Daoy (cell line): ENCODE measurements around the gene DRD3. TPM values are rescaled to one million over a fixed set of nuclear protein-coding genes. Genes with fewer than 3 reads are reported as not detected.
A peak's percentile ranks its signal among the peaks of the same experiment; 100 is the strongest.

Experiments
- DNase-seq: peaks from one replicate; pipeline ENCODE4 v3.0.0-alpha.2; 2015; ENCODE audit warnings: low read depth
- total RNA-seq: library from RNA; depleted of rRNA; stranded (reverse); fragments of >200 nt; shearing (Covaris generic); gene quantifications from 2 replicates; pipeline ENCODE4 v1.2.3, GENCODE V29; 2014

Gene DRD3
- total RNA-seq, 1 experiment from 2014 or later: not detected

GRCh38 chr3:114120211-114120610 is 58.6 kb downstream of the DRD3 start:
- DNase-seq: no peak

GRCh38 chr3:114119776-114120175 is 59.1 kb downstream of the DRD3 start:
- DNase-seq: no peak

GRCh38 chr3:114115143-114115542 is 63.7 kb downstream of the DRD3 start:
- no peak for DNase-seq

DNA sequence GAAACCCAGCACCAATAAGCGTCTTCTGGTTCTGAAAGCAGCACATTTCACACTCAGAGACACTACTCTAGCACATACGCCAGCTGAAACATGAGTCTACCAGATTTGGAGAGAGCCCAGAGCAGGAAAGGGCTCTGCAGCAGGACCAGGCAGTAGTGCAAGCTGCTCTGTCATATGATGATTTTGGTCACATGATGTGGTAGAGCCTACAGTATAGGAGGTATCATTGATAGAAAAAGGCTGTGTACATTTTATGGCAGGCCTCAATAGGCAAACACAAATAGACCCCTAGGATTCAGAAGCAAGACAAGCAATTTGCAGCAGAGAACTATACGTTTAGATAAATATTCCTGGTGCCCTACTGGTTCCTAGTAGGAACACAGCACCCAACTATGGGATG is 64.1 kb downstream of the DRD3 start:
- no peak for DNase-seq

DNA sequence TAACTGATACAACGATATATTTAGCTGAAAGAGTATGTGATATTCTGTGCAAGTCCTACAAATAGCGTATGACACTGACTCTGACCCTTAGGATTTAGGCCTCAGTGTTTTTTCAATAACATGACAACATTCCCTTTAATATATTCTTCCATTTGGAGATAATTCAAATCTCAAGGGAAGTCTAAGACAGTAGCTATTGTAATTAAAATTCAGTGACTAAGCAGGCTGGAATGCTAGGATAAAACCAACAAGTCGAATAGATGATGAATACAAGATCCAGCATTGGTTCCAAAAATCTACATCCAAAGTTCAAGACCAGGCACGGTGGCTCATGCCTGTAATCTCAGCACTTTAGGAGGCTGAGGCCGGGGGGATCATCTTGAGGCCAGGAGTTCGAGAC is 66.2 kb downstream of the DRD3 start:
- peak; percentile 29 for DNase-seq

- no peak for DNase-seq
These were observed 67.6 kb downstream of the DRD3 start for GRCh38 chr3:114111060-114111770.

- no peak for DNase-seq
These were observed 68.4 kb downstream of the DRD3 start for GRCh38 chr3:114110439-114110838.

DNA sequence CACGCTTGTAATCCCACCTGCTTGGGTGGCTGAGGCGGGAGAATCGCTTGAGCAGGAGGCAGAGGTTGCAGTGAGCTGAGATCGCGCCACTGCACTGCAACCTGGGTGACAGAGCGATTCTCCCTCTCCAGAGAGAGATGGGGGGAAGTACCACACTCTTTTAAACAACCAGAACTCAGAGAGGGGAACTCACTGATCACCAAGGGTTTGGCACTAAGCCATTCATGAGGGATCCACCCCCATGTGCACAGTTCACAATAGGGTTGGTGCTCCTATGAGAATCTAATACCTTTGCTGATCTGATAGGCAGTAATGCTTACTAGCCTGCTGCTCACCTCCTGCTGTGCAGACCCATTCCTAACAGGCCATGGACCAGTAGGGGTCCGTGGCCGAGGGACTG is 70.7 kb downstream of the DRD3 start:
- DNase-seq: no peak

- DNase-seq: no peak
These were observed 74.4 kb downstream of the DRD3 start for GRCh38 chr3:114104414-114104813.

- DNase-seq: no peak
These were observed 75.0 kb downstream of the DRD3 start for GRCh38 chr3:114103858-114104257.

DNA sequence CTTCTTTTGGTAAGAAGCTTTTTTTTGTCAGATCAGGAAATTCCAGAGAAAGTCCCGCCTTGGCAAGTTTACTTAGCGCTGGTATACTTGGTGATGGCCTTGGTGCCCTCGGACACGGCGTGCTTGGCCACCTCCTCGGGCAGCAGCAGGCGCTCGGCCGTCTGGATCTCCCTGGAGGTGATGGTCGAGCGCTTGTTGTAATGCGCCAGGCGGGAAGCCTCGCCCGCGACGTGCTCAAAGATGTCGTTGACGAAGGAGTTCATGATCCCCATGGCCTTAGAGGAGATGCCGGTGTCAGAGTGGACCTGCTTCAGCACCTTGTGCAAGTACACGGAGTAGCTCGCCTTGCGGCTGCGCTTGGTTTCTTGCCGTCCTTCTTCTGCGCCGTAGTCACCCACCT is 75.7 kb downstream of the DRD3 start:
- DNase-seq: no peak

GRCh38 chr3:114101101-114101500 is 77.8 kb downstream of the DRD3 start:
- DNase-seq: no peak

DNA sequence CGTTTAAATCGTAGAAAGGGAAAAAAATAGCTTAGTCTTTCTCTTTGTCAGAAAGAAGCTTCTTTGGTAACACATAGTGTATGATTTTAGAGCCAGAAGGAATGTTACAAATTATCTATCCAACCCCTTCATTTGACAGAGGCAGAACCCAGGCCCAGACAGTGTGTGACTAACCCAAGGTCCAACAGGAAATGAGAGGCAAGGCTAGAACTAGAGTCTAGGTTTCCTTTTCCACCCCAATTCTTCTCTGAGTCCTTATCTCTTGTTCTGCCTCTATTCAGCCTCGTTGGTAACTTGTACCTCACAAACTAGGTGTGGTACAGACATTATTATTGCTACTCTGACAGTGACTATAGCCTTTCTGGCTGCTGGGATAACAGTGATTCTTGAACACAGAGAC is 83.1 kb downstream of the DRD3 start:
- no peak for DNase-seq

DNA sequence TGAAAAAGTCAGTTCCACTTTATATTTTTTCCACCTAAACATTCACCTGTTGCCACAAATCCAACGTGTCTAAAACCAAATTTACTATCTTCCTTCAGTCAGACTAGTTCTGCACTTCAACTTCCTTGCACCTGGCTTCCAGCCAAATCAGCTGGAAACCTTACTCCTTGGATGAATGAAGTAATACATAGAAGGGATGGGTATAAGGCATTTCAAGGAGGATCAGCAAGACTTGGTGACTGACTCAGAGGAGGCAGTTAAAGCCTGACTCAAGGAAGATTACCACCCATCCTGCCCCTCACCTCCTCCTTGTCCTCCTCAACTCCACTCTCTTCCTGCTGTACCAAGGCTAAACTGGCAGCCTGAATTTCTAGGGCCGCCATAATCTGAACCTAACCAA is 85.3 kb downstream of the DRD3 start:
- peak; percentile 61 for DNase-seq

GRCh38 chr3:114093016-114093380 is 85.9 kb downstream of the DRD3 start:
- DNase-seq: no peak

GRCh38 chr3:114092151-114093015 is 86.5 kb downstream of the DRD3 start:
- no peak for DNase-seq

- DNase-seq: no peak
These were observed 89.2 kb downstream of the DRD3 start for GRCh38 chr3:114089675-114090074.

DNA sequence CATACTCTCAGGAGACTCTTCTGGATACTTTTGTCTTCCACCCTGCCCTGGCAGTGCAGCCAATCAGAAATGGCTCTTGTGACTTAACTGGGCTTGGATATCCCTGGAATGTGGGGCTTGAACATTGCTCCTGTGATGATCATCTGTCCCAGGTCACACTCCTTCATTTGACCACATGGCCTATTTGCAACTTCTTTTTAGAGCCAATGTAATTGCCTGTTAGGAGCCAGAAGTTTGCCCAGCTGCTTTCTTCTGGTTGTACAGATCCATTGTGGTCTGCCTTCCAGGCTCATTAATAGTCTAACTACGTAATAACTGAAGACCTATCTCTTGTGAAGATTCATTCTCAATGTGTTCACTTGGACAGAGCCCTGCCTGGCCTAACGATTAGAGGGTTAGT is 92.5 kb downstream of the DRD3 start:
- DNase-seq: no peak

DNA sequence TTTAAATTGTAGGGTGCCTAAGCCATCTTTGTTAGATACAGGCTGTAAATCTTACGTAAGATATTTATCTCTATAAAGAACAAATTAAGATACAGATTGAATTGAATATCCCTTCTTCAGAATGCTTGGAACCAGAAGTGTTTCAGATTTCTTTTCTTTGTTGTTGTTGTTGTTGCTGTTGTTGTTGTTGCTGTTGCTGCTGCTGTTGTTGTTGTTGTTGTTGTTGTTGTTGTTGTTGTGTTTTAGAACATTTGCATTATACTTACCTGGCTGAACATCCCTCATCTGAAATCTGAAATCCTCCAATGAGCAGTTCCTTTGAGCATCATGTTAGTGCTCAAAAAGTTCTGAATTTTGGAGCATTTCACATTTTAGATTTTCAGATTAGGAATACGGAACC is 95.7 kb downstream of the DRD3 start:
- DNase-seq: no peak

DNA sequence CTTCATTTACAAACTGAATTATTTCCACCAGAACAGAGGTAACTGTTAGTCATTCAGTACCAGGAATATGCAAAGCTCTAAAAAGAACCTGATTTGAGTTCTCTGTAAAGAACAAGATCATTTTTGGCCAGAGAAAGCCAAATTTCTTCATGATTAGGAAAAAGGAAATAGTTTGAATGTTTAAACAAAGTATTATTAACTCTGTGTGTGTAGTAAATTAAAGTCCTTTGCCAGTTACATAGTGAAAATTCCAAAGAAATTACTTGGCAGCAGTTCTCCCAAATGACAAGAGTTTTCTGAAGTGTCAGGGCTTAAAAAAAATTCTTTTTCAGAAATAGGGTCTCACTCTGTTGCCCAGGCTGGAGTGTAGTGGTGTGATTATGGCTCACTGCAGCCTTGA is 97.8 kb downstream of the DRD3 start:
- no peak for DNase-seq

GRCh38 chr3:114080201-114080600 is 98.7 kb downstream of the DRD3 start:
- no peak for DNase-seq

DNA sequence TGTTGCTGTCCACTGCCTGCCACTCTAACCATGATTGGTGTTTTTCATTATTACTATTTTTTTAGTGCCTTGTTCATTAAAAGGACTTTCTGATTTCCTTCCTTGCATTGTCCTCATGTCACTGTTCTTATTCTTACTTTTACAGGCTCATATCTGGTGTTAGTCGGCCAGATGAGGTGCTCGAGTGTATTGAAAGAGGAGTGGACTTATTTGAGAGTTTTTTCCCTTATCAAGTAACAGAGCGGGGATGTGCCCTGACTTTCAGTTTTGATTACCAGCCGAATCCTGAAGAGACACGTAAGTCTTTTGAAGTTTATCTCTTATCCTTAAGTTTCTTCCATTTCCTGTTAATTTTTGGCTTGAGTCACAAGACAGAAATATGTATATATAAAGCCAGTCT is 99.1 kb downstream of the DRD3 start:
- DNase-seq: no peak

GRCh38 chr3:114078126-114078525 is 100.7 kb downstream of the DRD3 start:
- no peak for DNase-seq
